ENCODE results near the gene PPP1R1A. TPM values are rescaled to one million over a fixed set of nuclear protein-coding genes. Genes with fewer than 3 reads are reported as not detected.
A peak's percentile ranks its signal among the peaks of the same experiment; 100 is the strongest.

The PPP1R1A gene
- total RNA-seq, 1 experiment from 2014 or later: 8.5 TPM

GRCh38 chr12:54603872-54604271, 15.4 kb upstream of the PPP1R1A start:
- no peak overlapping the region for H2BK5ac ChIP-seq (ENCODE audit: insufficient read length, low read length)
- no peaks in the 10 kb centered on the region; the same call in 1 of the 2 replicates for H3K27me3 ChIP-seq (ENCODE audit: insufficient read depth, low read length)
- H3K4me1 ChIP-seq (ENCODE audit: insufficient read depth, low read length): no peaks in the 10 kb centered on the region
- Mint-ChIP-seq H3K36me3 (ENCODE audit: insufficient read depth in 1 of 3, low read depth in 3 of 3) (no peaks in the 10 kb centered on the region; a peak in 1 of 7 replicates), H3K9me3 (no peaks in the 10 kb centered on the region), H3K27me3 (ENCODE audit: low read depth) (peaks cover 67% of the 10 kb centered on the region), H3K4me1 (no peaks in the 10 kb centered on the region), H3K4me3 (no peak overlapping the region), H3K27ac (no peak overlapping the region)
- no peak for TF ChIP-seq CTCF (conservative IDR thresholded peaks at IDR 0.05)
- no peak overlapping the region for H3T11ph ChIP-seq (ENCODE audit: low read length)
- no peak overlapping the region for H2AFZ ChIP-seq (ENCODE audit: low read length)
- H2BK12ac ChIP-seq (ENCODE audit: insufficient read length, low read depth, low read length): no peak overlapping the region
- WGBS (ENCODE audit: extremely low coverage, insufficient read length, low lambda C conversion rate): no CpG with 5 or more reads among the region's 5 CpGs
- no peak overlapping the region for H3K4me2 ChIP-seq (ENCODE audit: insufficient read depth, insufficient read length, low read length)
- H4K5ac ChIP-seq (ENCODE audit: insufficient read length, low read depth, low read length): no peak overlapping the region
- no peak overlapping the region for H3K14ac ChIP-seq (ENCODE audit: insufficient read depth, low read length)
- H3K27ac ChIP-seq (ENCODE audit: insufficient read length, low read depth, low read length): no peak overlapping the region
- no peak overlapping the region for H2BK20ac ChIP-seq (ENCODE audit: low read depth, low read length, poor library complexity, severe bottlenecking)
- no peak overlapping the region for H2BK120ac ChIP-seq (ENCODE audit: low read depth, low read length, poor library complexity, severe bottlenecking)
- no peaks in the 10 kb centered on the region for H3K79me2 ChIP-seq (ENCODE audit: insufficient read depth, low read length)
- H3K9ac ChIP-seq (ENCODE audit: extremely low read depth, insufficient read length, low read length): no peak overlapping the region
- no peak overlapping the region for H2AK5ac ChIP-seq (ENCODE audit: insufficient read length, low read length)
- H3K9me3 ChIP-seq (ENCODE audit: control insufficient read depth, low read depth, low read length): no peaks in the 10 kb centered on the region
- H4K91ac ChIP-seq (ENCODE audit: insufficient read length, low read depth, low read length): no peak overlapping the region
- H3K4ac ChIP-seq (ENCODE audit: low read depth, low read length): no peak overlapping the region
- H3K56ac ChIP-seq (ENCODE audit: insufficient read length, low read depth, low read length): no peak overlapping the region
- H3K18ac ChIP-seq (ENCODE audit: insufficient read length, low read depth, low read length): no peak overlapping the region
- H2BK15ac ChIP-seq (ENCODE audit: low read depth, low read length): no peak overlapping the region
- H3K79me1 ChIP-seq (ENCODE audit: insufficient read depth, low read depth, low read length, poor library complexity, severe bottlenecking): no peaks in the 10 kb centered on the region
- no peak overlapping the region for H3K23ac ChIP-seq (ENCODE audit: insufficient read length, low read depth, low read length)
- H4K8ac ChIP-seq (replicated peaks; ENCODE audit: insufficient read length, low read depth, low read length): no peak overlapping the region
- no peaks in the 10 kb centered on the region for H3K23me2 ChIP-seq (ENCODE audit: insufficient read length, low read depth, low read length, poor library complexity, severe bottlenecking)
- DNase-seq: peak; percentile 26
- no peaks in the 10 kb centered on the region for H4K20me1 ChIP-seq (ENCODE audit: control insufficient read depth, insufficient read depth, insufficient read length)
